DND-41 (cell line): ENCODE measurements around the gene MEGF11.

Source experiments
- CTCF ChIP-seq: IDR thresholded peaks from 2 replicates; pipeline ENCODE4 v1.5.1; 2012; ENCODE audit warnings: borderline replicate concordance, low read length, moderate library complexity, mild to moderate bottlenecking; ENCODE audit not compliant: poor library complexity, severe bottlenecking; ENCODE audit errors: extremely low read depth
- EZH2 ChIP-seq: IDR thresholded peaks from 3 replicates; pipeline ENCODE4 v1.6.1; 2012; ENCODE audit warnings: borderline replicate concordance, low read depth, mild to moderate bottlenecking, moderate library complexity, low read length, inconsistent platforms; ENCODE audit not compliant: severe bottlenecking

GRCh38 chr15:66187271-66187670, 66.3 kb downstream of the MEGF11 start:
- TF ChIP-seq CTCF (no peak), EZH2 (no peak)
